ENCODE data around the gene PRDM7. TPM values are rescaled to one million over a fixed set of nuclear protein-coding genes. Genes with fewer than 3 reads are reported as not detected.

Gene PRDM7
- total and polyA plus RNA-seq, 2 of the 4 experiments (the other 2 are of a cell fraction): not detected

DNA sequence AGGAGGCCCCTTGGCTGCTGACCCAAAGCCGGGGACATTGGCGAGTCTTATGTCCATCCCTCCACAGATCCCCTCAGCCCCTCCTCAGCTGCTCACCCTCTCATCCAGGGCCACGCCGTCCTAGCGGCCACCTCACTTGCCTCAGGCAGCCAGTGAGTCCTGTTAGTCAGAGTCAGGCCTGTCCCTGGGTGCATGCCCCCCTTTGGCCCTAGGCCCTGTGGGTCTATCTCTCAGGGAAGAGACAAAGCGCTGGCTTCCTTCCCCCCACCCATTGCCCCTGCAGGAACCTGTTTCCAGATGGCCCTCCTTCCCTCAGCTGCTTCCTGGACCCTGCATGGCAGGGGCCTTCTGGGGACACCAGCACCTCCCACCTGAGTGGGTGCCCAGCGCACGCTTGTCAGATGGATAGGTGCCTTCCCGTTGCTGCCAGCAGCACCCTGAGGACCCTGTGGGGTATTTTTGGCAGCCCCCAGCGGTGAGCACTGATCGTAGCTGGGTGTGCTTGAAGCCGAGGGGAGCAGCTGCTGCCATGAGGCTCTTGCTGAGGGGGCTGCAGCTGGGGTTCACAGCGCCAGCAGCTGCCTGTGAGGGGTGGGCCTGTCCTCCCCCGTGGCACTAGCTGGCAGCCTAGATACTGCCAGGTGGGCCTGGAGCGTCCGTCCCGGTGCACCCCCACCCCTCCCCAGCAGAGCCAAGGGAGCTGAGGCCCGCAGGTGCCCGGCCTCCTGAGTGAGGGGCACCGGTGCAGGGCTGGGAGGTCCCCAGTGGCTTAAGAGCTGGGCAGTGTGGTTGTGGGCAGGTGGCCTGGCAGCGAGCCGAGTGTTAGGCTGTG, 66.2 kb downstream of the PRDM7 start:
- ATAC-seq (ENCODE audit: low read depth) (no peak), DNase-seq (no peak)
- H4K8ac ChIP-seq (ENCODE audit: low read depth in 2 of 2, low read length in 2 of 2): no peak overlapping the region
- 0 out of 4 replicates have a peak, but pooled peaks cover 0 to 4% of the 10 kb centered on the region in 2 experiments for H3K79me1 ChIP-seq (ENCODE audit: low read depth in 1 of 2, low read length in 2 of 2)
- H3K56ac ChIP-seq (ENCODE audit: extremely low read depth, insufficient read depth, low read length): no peak overlapping the region
- H3K18ac ChIP-seq (ENCODE audit: low read depth, low read length): no peak overlapping the region
- no peak overlapping the region for H3K9ac ChIP-seq (ENCODE audit: low read depth, low read length)
- no peaks in the 10 kb centered on the region for H4K20me1 ChIP-seq (ENCODE audit: insufficient read depth, low read length)
- H2AK5ac ChIP-seq (ENCODE audit: low read depth, low read length): no peak overlapping the region
- no TSS peak for BruUV-seq (replicated peaks)
- no peak overlapping the region for H2BK15ac ChIP-seq (ENCODE audit: low read depth, low read length)
- WGBS, 2 experiments (ENCODE audit: extremely low coverage in 2 of 2, insufficient read length in 1 of 2): 80% methylated on average over 6 of the region's 22 CpGs; no CpG with 5 or more reads in 1 of the 2 experiments
- intact Hi-C loops (cut with micrococcal nuclease): no loop called here
- H3K4me1 ChIP-seq (ENCODE audit: control insufficient read depth, insufficient read depth, low read length): no peaks in the 10 kb centered on the region
- no peaks in the 10 kb centered on the region for H3K27me3 ChIP-seq (ENCODE audit: control insufficient read depth, insufficient read depth, low read length)
- no peak overlapping the region for H3K4me2 ChIP-seq (ENCODE audit: low read depth, low read length)
- in situ Hi-C loops (cut with MboI; ENCODE audit: low sequenced_read_pairs): no loop called here
- H2AK9ac ChIP-seq (replicated peaks; ENCODE audit: low read depth, low read length, poor library complexity): no peak overlapping the region
- H4K91ac ChIP-seq (ENCODE audit: insufficient read depth, low read depth, low read length): no peak overlapping the region
- no peaks in the 10 kb centered on the region; the same call in 1 of the 2 replicates for H3K36me3 ChIP-seq (ENCODE audit: control insufficient read depth, insufficient read depth, low read length)
- H3K4ac ChIP-seq (ENCODE audit: low read depth, low read length): no peak overlapping the region
- no peak overlapping the region for H2BK120ac ChIP-seq (ENCODE audit: low read depth, low read length)
- no peak overlapping the region for H3K23ac ChIP-seq (ENCODE audit: low read depth, low read length)
- H3K9me3 ChIP-seq (ENCODE audit: control insufficient read depth, insufficient read depth, low read length): no peaks in the 10 kb centered on the region
- no peak overlapping the region for H3K14ac ChIP-seq (replicated peaks; ENCODE audit: low read depth, low read length)
- no peak overlapping the region for H2AFZ ChIP-seq (replicated peaks; ENCODE audit: low read length, poor library complexity)
- CTCF ChIA-PET: no interaction called here
- H4K5ac ChIP-seq (ENCODE audit: low read depth, low read length): no peak overlapping the region
- 0 out of 2 replicates have a peak, but pooled peaks cover 5% of the 10 kb centered on the region for H3K9me1 ChIP-seq (ENCODE audit: insufficient read depth, low read length)
- H3K27ac ChIP-seq (ENCODE audit: insufficient read depth, low read length): no peak overlapping the region
- H2BK5ac ChIP-seq (ENCODE audit: low read depth, low read length, poor library complexity, severe bottlenecking): no peak overlapping the region
- POLR2A ChIA-PET (ENCODE audit: unreplicated experiment): no interaction called here
- H2BK20ac ChIP-seq (ENCODE audit: low read depth, low read length): no peak overlapping the region
- H3K4me3 ChIP-seq (ENCODE audit: insufficient read depth, low read depth, low read length): no peak overlapping the region
- dilution Hi-C loops (cut with HindIII; ENCODE audit: low sequenced_read_pairs, unreplicated experiment): no loop called here
- TF ChIP-seq BHLHE40 (IDR thresholded peaks at IDR 0.05; ENCODE audit: low read depth, low read length): no peak
- TF ChIP-seq RCOR1 (IDR thresholded peaks at IDR 0.05; ENCODE audit: insufficient replicate concordance, low read length): no peak
- TF ChIP-seq, protein P1, sequence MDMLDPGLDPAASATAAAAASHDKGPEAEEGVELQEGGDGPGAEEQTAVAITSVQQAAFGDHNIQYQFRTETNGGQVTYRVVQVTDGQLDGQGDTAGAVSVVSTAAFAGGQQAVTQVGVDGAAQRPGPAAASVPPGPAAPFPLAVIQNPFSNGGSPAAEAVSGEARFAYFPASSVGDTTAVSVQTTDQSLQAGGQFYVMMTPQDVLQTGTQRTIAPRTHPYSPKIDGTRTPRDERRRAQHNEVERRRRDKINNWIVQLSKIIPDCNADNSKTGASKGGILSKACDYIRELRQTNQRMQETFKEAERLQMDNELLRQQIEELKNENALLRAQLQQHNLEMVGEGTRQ (IDR thresholded peaks at IDR 0.05; ENCODE audit: low read depth, low read length): no peak
- TF ChIP-seq MXI1 (IDR thresholded peaks at IDR 0.05; ENCODE audit: borderline replicate concordance, low read depth, low read length): no peak
- no peak for TF ChIP-seq CEBPB (IDR thresholded peaks at IDR 0.05; ENCODE audit: low read depth, low read length)
- TF ChIP-seq NFE2L2 (IDR thresholded peaks at IDR 0.05; ENCODE audit: low read depth, low read length): no peak
- TF ChIP-seq, protein P2, sequence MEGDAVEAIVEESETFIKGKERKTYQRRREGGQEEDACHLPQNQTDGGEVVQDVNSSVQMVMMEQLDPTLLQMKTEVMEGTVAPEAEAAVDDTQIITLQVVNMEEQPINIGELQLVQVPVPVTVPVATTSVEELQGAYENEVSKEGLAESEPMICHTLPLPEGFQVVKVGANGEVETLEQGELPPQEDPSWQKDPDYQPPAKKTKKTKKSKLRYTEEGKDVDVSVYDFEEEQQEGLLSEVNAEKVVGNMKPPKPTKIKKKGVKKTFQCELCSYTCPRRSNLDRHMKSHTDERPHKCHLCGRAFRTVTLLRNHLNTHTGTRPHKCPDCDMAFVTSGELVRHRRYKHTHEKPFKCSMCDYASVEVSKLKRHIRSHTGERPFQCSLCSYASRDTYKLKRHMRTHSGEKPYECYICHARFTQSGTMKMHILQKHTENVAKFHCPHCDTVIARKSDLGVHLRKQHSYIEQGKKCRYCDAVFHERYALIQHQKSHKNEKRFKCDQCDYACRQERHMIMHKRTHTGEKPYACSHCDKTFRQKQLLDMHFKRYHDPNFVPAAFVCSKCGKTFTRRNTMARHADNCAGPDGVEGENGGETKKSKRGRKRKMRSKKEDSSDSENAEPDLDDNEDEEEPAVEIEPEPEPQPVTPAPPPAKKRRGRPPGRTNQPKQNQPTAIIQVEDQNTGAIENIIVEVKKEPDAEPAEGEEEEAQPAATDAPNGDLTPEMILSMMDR (conservative IDR thresholded peaks at IDR 0.05; ENCODE audit: low read depth, low read length): no peak
- no peak for TF ChIP-seq MAZ (IDR thresholded peaks at IDR 0.05; ENCODE audit: borderline replicate concordance, low read depth, low read length)
- no peak for TF ChIP-seq RFX5 (IDR thresholded peaks at IDR 0.05; ENCODE audit: low read depth, low read length)
- no peak for TF ChIP-seq MAFK (IDR thresholded peaks at IDR 0.05; ENCODE audit: low read depth, low read length)
- no peak for TF ChIP-seq SMC3 (IDR thresholded peaks at IDR 0.05; ENCODE audit: low read depth, low read length)
- no peak for TF ChIP-seq FOS (IDR thresholded peaks at IDR 0.05; ENCODE audit: low read depth, low read length)
- TF ChIP-seq CHD1 (IDR thresholded peaks at IDR 0.05; ENCODE audit: low read depth, low read length): no peak
- TF ChIP-seq, protein P3, sequence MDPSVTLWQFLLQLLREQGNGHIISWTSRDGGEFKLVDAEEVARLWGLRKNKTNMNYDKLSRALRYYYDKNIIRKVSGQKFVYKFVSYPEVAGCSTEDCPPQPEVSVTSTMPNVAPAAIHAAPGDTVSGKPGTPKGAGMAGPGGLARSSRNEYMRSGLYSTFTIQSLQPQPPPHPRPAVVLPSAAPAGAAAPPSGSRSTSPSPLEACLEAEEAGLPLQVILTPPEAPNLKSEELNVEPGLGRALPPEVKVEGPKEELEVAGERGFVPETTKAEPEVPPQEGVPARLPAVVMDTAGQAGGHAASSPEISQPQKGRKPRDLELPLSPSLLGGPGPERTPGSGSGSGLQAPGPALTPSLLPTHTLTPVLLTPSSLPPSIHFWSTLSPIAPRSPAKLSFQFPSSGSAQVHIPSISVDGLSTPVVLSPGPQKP (IDR thresholded peaks at IDR 0.05; ENCODE audit: borderline replicate concordance, low read depth, low read length): no peak
- TF ChIP-seq POLR2A (IDR thresholded peaks at IDR 0.05; ENCODE audit: low read depth, low read length): no peak

Data from IMR-90 (cell line).